HL-60 (cell line): ENCODE data around the gene PPP1R3A.

Experiments
- DNase-seq, 2 experiments: peaks; one replicate each; pipeline ENCODE4 v3.0.0-alpha.2; 2010 to 2020; ENCODE audit warnings: low read depth in 1 of 2, low spot score in 1 of 2
- H3K27ac ChIP-seq: fragments of 250-450 bp; sonication (Bioruptor Pico); replicated peaks from 2 replicates; pipeline ENCODE4 v1.5.1; 2020; ENCODE audit warnings: mild to moderate bottlenecking, moderate library complexity
- H3K27me3 ChIP-seq: fragments of 250-450 bp; sonication (Bioruptor Pico); 2 replicates; pipeline ENCODE4 v1.5.1; 2021; ENCODE audit warnings: mild to moderate bottlenecking, moderate library complexity; ENCODE audit not compliant: insufficient read depth, poor library complexity, severe bottlenecking
- H3K4me3 ChIP-seq: replicated peaks from 2 replicates; pipeline ENCODE4 v1.5.1; 2011; ENCODE audit warnings: mild to moderate bottlenecking, control low read depth, low read length; ENCODE audit not compliant: insufficient read depth
- GABPA ChIP-seq: IDR thresholded peaks from 2 replicates; pipeline ENCODE4 v1.6.1; 2012; ENCODE audit warnings: low read depth
- POLR2AphosphoS5 ChIP-seq: IDR thresholded peaks from 2 replicates; pipeline ENCODE4 v1.6.1; 2012; ENCODE audit warnings: low read depth
- SPI1 ChIP-seq: IDR thresholded peaks from 2 replicates; pipeline ENCODE4 v1.6.1; 2012; ENCODE audit warnings: low read depth, mild to moderate bottlenecking, borderline replicate concordance
- TF ChIP-seq, protein P1 (sequence below): IDR thresholded peaks from one replicate; pipeline ENCODE4 v1.5.1; 2011; ENCODE audit warnings: low read length, control low read depth, inconsistent platforms; ENCODE audit not compliant: insufficient read depth
- TF ChIP-seq, protein P2 (sequence below): IDR thresholded peaks from 2 replicates; pipeline ENCODE4 v1.6.1; 2012; ENCODE audit warnings: low read depth; ENCODE audit not compliant: insufficient replicate concordance

Gene PPP1R3A

DNA sequence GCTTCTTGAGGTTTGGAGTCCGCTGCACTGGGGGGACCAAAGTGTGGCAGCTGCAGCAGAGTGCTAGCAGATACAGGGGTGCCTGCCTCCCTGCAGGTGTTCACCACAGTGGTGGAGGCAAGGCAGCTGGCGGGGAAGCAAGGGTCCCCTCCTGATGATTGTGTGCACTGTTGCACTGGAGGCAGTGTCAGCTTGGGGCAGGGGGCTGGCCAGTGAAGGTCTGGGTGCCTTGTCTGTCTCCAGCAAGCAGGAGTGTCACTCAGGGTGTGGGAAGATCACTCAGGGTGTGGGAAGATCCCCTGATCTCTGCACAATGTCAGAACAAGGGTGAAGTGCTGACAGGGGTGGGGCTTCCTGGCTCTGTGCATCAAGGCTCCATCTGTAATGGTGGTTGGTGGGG is 36.3 kb upstream of the PPP1R3A start:
- Histone ChIP-seq H3K27ac (no peak overlapping the region), H3K27me3 (no peaks in the 10 kb centered on the region), H3K4me3 (no peak overlapping the region)
- TF ChIP-seq POLR2AphosphoS5 (no peak), SPI1 (no peak), GABPA (no peak)
- TF ChIP-seq, protein P1, sequence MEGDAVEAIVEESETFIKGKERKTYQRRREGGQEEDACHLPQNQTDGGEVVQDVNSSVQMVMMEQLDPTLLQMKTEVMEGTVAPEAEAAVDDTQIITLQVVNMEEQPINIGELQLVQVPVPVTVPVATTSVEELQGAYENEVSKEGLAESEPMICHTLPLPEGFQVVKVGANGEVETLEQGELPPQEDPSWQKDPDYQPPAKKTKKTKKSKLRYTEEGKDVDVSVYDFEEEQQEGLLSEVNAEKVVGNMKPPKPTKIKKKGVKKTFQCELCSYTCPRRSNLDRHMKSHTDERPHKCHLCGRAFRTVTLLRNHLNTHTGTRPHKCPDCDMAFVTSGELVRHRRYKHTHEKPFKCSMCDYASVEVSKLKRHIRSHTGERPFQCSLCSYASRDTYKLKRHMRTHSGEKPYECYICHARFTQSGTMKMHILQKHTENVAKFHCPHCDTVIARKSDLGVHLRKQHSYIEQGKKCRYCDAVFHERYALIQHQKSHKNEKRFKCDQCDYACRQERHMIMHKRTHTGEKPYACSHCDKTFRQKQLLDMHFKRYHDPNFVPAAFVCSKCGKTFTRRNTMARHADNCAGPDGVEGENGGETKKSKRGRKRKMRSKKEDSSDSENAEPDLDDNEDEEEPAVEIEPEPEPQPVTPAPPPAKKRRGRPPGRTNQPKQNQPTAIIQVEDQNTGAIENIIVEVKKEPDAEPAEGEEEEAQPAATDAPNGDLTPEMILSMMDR: no peak
- TF ChIP-seq, protein P2, sequence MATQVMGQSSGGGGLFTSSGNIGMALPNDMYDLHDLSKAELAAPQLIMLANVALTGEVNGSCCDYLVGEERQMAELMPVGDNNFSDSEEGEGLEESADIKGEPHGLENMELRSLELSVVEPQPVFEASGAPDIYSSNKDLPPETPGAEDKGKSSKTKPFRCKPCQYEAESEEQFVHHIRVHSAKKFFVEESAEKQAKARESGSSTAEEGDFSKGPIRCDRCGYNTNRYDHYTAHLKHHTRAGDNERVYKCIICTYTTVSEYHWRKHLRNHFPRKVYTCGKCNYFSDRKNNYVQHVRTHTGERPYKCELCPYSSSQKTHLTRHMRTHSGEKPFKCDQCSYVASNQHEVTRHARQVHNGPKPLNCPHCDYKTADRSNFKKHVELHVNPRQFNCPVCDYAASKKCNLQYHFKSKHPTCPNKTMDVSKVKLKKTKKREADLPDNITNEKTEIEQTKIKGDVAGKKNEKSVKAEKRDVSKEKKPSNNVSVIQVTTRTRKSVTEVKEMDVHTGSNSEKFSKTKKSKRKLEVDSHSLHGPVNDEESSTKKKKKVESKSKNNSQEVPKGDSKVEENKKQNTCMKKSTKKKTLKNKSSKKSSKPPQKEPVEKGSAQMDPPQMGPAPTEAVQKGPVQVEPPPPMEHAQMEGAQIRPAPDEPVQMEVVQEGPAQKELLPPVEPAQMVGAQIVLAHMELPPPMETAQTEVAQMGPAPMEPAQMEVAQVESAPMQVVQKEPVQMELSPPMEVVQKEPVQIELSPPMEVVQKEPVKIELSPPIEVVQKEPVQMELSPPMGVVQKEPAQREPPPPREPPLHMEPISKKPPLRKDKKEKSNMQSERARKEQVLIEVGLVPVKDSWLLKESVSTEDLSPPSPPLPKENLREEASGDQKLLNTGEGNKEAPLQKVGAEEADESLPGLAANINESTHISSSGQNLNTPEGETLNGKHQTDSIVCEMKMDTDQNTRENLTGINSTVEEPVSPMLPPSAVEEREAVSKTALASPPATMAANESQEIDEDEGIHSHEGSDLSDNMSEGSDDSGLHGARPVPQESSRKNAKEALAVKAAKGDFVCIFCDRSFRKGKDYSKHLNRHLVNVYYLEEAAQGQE: no peak
- no peak for DNase-seq

DNA sequence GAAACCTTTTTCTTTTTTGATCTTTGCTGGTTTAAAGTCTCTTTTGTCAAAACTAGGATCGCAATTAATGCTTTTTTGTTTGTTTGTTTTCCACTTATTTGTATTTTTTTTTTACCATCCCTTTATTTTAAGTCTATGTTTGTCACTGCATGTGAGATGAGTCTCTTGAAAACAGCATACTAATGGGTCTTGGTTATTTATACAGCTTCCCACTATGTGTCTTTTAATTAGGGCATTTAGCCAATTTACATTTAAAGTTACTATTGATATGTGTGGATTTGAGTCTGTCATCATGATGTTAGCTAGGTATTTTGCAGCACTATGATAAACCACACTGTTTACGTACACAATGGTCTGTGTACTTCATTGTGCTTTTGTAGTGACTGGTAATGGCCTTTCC is 34.7 kb upstream of the PPP1R3A start:
- Histone ChIP-seq H3K4me3 (no peak overlapping the region), H3K27me3 (no peaks in the 10 kb centered on the region), H3K27ac (no peak overlapping the region)
- no peak for DNase-seq
- TF ChIP-seq SPI1: no peak
- no peak for TF ChIP-seq POLR2AphosphoS5
- TF ChIP-seq GABPA: no peak
- TF ChIP-seq, protein P1: no peak
- TF ChIP-seq, protein P2: no peak

DNA sequence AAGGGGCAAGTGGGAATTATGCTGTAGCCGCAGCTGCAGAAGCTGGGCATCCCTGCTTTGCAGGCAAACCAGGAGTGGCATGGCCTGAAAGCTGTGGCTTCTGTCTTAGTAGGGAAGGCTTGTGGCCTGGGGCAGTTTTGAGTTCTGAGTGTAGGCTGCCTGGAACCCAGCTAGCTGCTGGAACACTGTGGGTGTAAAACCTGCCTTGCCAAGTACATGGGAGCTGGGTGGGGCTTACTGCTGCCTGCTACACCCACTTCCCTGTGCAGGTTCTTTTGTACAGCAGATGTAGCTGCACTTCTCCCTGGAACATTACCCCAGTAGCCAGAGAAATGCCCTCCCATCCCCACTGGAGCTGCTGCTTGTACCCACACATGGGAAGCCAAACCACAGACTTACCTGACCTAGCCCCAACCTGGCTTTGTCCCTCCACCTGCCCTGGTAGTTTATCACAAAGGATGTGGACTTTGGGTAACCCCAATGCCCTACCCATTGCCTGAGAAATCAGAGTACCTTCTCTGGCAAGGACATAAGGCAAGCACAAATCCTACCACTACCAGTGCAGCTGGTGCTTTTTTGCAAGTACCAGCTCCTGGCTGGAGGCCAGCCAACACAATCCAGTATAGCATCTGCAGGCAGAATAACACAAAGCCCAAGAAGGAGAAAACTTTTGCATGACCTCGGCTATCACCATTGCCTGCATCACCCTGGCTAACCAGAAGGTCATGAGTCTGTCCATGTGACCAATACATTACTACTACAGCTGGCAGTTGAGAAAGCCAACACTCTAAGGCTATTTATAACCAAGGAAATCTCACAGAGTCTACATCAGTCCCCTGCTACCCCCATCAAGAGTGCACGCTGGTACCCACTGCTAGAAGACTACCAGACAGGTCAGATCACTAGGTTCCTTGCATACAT is 26.5 kb upstream of the PPP1R3A start:
- no peak overlapping the region for H3K27ac ChIP-seq
- H3K27me3 ChIP-seq: no peaks in the 10 kb centered on the region
- no peak for DNase-seq
- H3K4me3 ChIP-seq: no peak overlapping the region
- TF ChIP-seq, protein P1: no peak
- TF ChIP-seq SPI1: no peak
- no peak for TF ChIP-seq GABPA
- no peak for TF ChIP-seq POLR2AphosphoS5
- TF ChIP-seq, protein P2: no peak
